GM19463 (cell line): ENCODE results near the gene MYO5C.

ENCODE experiments used
- ATAC-seq: cut with Tn5 transposase; IDR thresholded peaks from one replicate; pipeline ENCODE4 v1.9.1; 2021; ENCODE audit warnings: mild to moderate bottlenecking, moderate library complexity; ENCODE audit not compliant: unreplicated experiment

Gene MYO5C

GRCh38 chr15:52151353-52151752 lies 144.3 kb downstream of the MYO5C start:
- no peak for ATAC-seq

GRCh38 chr15:52150871-52151270 lies 144.7 kb downstream of the MYO5C start:
- ATAC-seq, result no peak

GRCh38 chr15:52150043-52150825 lies 145.4 kb downstream of the MYO5C start:
- ATAC-seq, result no peak

- ATAC-seq, result no peak
Measured at GRCh38 chr15:52148403-52148802, 147.2 kb downstream of the MYO5C start.

GRCh38 chr15:52146776-52147175 lies 148.8 kb downstream of the MYO5C start:
- no peak for ATAC-seq

GRCh38 chr15:52146261-52146660 lies 149.3 kb downstream of the MYO5C start:
- ATAC-seq, result no peak

GRCh38 chr15:52144656-52145178 lies 150.9 kb downstream of the MYO5C start:
- ATAC-seq, result no peak

GRCh38 chr15:52143873-52144272 lies 151.7 kb downstream of the MYO5C start:
- no peak for ATAC-seq
